ENCODE results near the gene SLC7A6OS. TPM values are rescaled to one million over a fixed set of nuclear protein-coding genes. Genes with fewer than 3 reads are reported as not detected.

SLC7A6OS gene
- total and polyA plus RNA-seq, 2 experiments from 2014 or later, result 16.4 to 17.9 TPM

- no peak for TF ChIP-seq CREB1 (CRISPR knock-in tag; IDR thresholded peaks at IDR 0.05; ENCODE audit: low read depth)
- TF ChIP-seq, protein P1, sequence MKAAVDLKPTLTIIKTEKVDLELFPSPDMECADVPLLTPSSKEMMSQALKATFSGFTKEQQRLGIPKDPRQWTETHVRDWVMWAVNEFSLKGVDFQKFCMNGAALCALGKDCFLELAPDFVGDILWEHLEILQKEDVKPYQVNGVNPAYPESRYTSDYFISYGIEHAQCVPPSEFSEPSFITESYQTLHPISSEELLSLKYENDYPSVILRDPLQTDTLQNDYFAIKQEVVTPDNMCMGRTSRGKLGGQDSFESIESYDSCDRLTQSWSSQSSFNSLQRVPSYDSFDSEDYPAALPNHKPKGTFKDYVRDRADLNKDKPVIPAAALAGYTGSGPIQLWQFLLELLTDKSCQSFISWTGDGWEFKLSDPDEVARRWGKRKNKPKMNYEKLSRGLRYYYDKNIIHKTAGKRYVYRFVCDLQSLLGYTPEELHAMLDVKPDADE (IDR thresholded peaks at IDR 0.05), result no peak
- TF ChIP-seq ZNF114 (CRISPR knock-in tag; IDR thresholded peaks at IDR 0.05), result no peak
- TF ChIP-seq JUNB (IDR thresholded peaks at IDR 0.05; ENCODE audit: unreplicated experiment), result no peak
- no peak for TF ChIP-seq ZNF462 (CRISPR knock-in tag; IDR thresholded peaks at IDR 0.05)
- TF ChIP-seq EZH2phosphoT487 (IDR thresholded peaks at IDR 0.05; ENCODE audit: unreplicated experiment), result no peak
- no peak for TF ChIP-seq REST (IDR thresholded peaks at IDR 0.05; ENCODE audit: unreplicated experiment)
- TF ChIP-seq, protein P2, sequence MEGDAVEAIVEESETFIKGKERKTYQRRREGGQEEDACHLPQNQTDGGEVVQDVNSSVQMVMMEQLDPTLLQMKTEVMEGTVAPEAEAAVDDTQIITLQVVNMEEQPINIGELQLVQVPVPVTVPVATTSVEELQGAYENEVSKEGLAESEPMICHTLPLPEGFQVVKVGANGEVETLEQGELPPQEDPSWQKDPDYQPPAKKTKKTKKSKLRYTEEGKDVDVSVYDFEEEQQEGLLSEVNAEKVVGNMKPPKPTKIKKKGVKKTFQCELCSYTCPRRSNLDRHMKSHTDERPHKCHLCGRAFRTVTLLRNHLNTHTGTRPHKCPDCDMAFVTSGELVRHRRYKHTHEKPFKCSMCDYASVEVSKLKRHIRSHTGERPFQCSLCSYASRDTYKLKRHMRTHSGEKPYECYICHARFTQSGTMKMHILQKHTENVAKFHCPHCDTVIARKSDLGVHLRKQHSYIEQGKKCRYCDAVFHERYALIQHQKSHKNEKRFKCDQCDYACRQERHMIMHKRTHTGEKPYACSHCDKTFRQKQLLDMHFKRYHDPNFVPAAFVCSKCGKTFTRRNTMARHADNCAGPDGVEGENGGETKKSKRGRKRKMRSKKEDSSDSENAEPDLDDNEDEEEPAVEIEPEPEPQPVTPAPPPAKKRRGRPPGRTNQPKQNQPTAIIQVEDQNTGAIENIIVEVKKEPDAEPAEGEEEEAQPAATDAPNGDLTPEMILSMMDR (conservative IDR thresholded peaks at IDR 0.05; ENCODE audit: low read depth in 2 of 2), result no peak
- no peak for TF ChIP-seq EZH2 (IDR thresholded peaks at IDR 0.05; ENCODE audit: low read depth, unreplicated experiment)
- no peak for TF ChIP-seq ZNF331 (CRISPR knock-in tag; IDR thresholded peaks at IDR 0.05; ENCODE audit: low read depth)
- Histone ChIP-seq H3K79me2 (replicated peaks; ENCODE audit: insufficient read depth) (no peaks in the 10 kb centered on the region), H3F3A (replicated peaks; ENCODE audit: low read depth) (no peaks in the 10 kb centered on the region), H3K4me1 (ENCODE audit: insufficient read depth) (no peaks in the 10 kb centered on the region), H3K27me3 (ENCODE audit: insufficient read depth) (no peaks in the 10 kb centered on the region), H3K9me2 (ENCODE audit: insufficient read depth) (no peaks in the 10 kb centered on the region), H4K20me1 (replicated peaks; ENCODE audit: insufficient read depth) (no peaks in the 10 kb centered on the region; the same call in none of the 2 replicates), H3K36me3 (ENCODE audit: insufficient read depth) (no peaks in the 10 kb centered on the region; the same call in 1 of the 2 replicates), H3K4me3 (no peak overlapping the region), H2AFZ (no peak overlapping the region), H3K27ac (ENCODE audit: low read depth) (no peak overlapping the region), H3K4me2 (no peak overlapping the region)
- peaks cover 7% of the 10 kb centered on the region for H3K27me3 Mint-ChIP-seq (ENCODE audit: insufficient read depth, low read depth, poor library complexity)
- DNase-seq (ENCODE audit: low spot score) (no peak), ATAC-seq (no peak)
- H3K9me3 Mint-ChIP-seq, result no peaks in the 10 kb centered on the region
- no peak overlapping the region for H3K4me3 Mint-ChIP-seq
- H3K27ac Mint-ChIP-seq, result no peak overlapping the region
- peaks cover 15% of the 10 kb centered on the region for H3K36me3 Mint-ChIP-seq (ENCODE audit: low read depth)
- peaks cover 9% of the 10 kb centered on the region for H3K4me1 Mint-ChIP-seq
Measured at GRCh38 chr16:68358951-68359350, 48.2 kb upstream of the SLC7A6OS start.
